HG03565 (cell line): Measurements from ENCODE around the gene TM9SF3.

Experiments
- ATAC-seq: cut with Tn5 transposase; IDR thresholded peaks from one replicate; pipeline ENCODE4 v1.9.1; 2021; ENCODE audit warnings: mild to moderate bottlenecking, moderate library complexity; ENCODE audit not compliant: unreplicated experiment

Gene TM9SF3

GRCh38 chr10:96513305-96513697 lies 73.5 kb downstream of the TM9SF3 start:
- ATAC-seq = no peak

- no peak for ATAC-seq
Observed at GRCh38 chr10:96512524-96513304, 74.1 kb downstream of the TM9SF3 start.

- no peak for ATAC-seq
Observed at GRCh38 chr10:96511044-96511945, 75.5 kb downstream of the TM9SF3 start.

GRCh38 chr10:96509017-96509641 lies 77.7 kb downstream of the TM9SF3 start:
- no peak for ATAC-seq

- ATAC-seq = no peak
Observed at GRCh38 chr10:96507044-96507443, 79.8 kb downstream of the TM9SF3 start.

- no peak for ATAC-seq
Observed at GRCh38 chr10:96505150-96506136, 81.4 kb downstream of the TM9SF3 start.

GRCh38 chr10:96502561-96503282 lies 84.1 kb downstream of the TM9SF3 start:
- ATAC-seq = no peak

GRCh38 chr10:96501985-96502384 lies 84.8 kb downstream of the TM9SF3 start:
- no peak for ATAC-seq

- ATAC-seq = no peak
Observed at GRCh38 chr10:96500519-96500918, 86.3 kb downstream of the TM9SF3 start.

- no peak for ATAC-seq
Observed at GRCh38 chr10:96500050-96500449, 86.8 kb downstream of the TM9SF3 start.

- no peak for ATAC-seq
Observed at GRCh38 chr10:96497391-96497790, 89.4 kb downstream of the TM9SF3 start.

- no peak for ATAC-seq
Observed at GRCh38 chr10:96496281-96496925, 90.4 kb downstream of the TM9SF3 start.

GRCh38 chr10:96495544-96495943 lies 91.3 kb downstream of the TM9SF3 start:
- ATAC-seq = no peak

- no peak for ATAC-seq
Observed at GRCh38 chr10:96494694-96495093, 92.1 kb downstream of the TM9SF3 start.

- ATAC-seq = no peak
Observed at GRCh38 chr10:96493871-96494525, 92.8 kb downstream of the TM9SF3 start.

GRCh38 chr10:96493254-96493653 lies 93.6 kb downstream of the TM9SF3 start:
- no peak for ATAC-seq

- no peak for ATAC-seq
Observed at GRCh38 chr10:96491303-96491702, 95.5 kb downstream of the TM9SF3 start.

GRCh38 chr10:96488161-96488935 lies 98.5 kb downstream of the TM9SF3 start:
- ATAC-seq = no peak
